Thymus (tissue), 11 donors: ENCODE data around the gene ADA. TPM values are rescaled to one million over a fixed set of nuclear protein-coding genes. Genes with fewer than 3 reads are reported as not detected.
A peak's percentile ranks its signal among the peaks of the same experiment; 100 is the strongest.

Experiments
- DNase-seq, 9 donors: peaks; one replicate each; pipeline ENCODE4 v3.0.0-alpha.2; 2013; ENCODE audit warnings: low spot score in 9 of 9, low read depth in 6 of 9, missing footprints in 1 of 9
- H3K27ac ChIP-seq, 2 donors: one replicate each; pipeline ENCODE4 v1.5.1; 2013; ENCODE audit warnings: control low read depth in 1 of 2, low read depth in 1 of 2, low read length in 1 of 2, mild to moderate bottlenecking in 1 of 2, moderate library complexity in 1 of 2
- H3K27me3 ChIP-seq, 2 donors: one replicate each; pipeline ENCODE4 v1.5.1; 2013; ENCODE audit warnings: low read length in 1 of 2; ENCODE audit not compliant: control insufficient read depth in 2 of 2, insufficient read depth in 1 of 2
- H3K36me3 ChIP-seq, 2 donors: one replicate each; pipeline ENCODE4 v1.5.1; 2013; ENCODE audit warnings: low read length in 1 of 2, mild to moderate bottlenecking in 1 of 2, moderate library complexity in 1 of 2; ENCODE audit not compliant: control insufficient read depth in 2 of 2, insufficient read depth in 2 of 2
- H3K4me1 ChIP-seq, 2 donors: one replicate each; pipeline ENCODE4 v1.5.1; 2013; ENCODE audit warnings: low read length in 2 of 2; ENCODE audit not compliant: control insufficient read depth in 2 of 2, insufficient read depth in 2 of 2
- H3K4me3 ChIP-seq, 2 donors: one replicate each; pipeline ENCODE4 v1.5.1; 2013; ENCODE audit warnings: low read length in 2 of 2, control low read depth in 1 of 2, mild to moderate bottlenecking in 1 of 2
- H3K9me3 ChIP-seq, 2 donors: one replicate each; pipeline ENCODE4 v1.5.1; 2013; ENCODE audit warnings: low read length in 1 of 2, mild to moderate bottlenecking in 1 of 2; ENCODE audit not compliant: control insufficient read depth in 2 of 2, insufficient read depth in 1 of 2
- WGBS: extraction: QIAGEN DNeasy Blood & Tissue Kit; methylation state at CpG from one replicate; pipeline ENCODE4 v1.1.7; 2013; 5-methylcytosine and 5-hydroxymethylcytosine counted together
- polyA plus RNA-seq: library from polyadenylated mRNA; stranded (reverse); fragments of 200-250 nt; gene quantifications from one replicate; pipeline ENCODE4 v1.2.3, GENCODE V29; 2013
- total RNA-seq: library from RNA; stranded (reverse); fragments of 120-200 nt; gene quantifications from one replicate; pipeline ENCODE4 v1.2.4, GENCODE V29; 2013
- donor health status: healthy.

ADA gene
- total and polyA plus RNA-seq, 2 donors = 61.1 to 296 TPM

DNA sequence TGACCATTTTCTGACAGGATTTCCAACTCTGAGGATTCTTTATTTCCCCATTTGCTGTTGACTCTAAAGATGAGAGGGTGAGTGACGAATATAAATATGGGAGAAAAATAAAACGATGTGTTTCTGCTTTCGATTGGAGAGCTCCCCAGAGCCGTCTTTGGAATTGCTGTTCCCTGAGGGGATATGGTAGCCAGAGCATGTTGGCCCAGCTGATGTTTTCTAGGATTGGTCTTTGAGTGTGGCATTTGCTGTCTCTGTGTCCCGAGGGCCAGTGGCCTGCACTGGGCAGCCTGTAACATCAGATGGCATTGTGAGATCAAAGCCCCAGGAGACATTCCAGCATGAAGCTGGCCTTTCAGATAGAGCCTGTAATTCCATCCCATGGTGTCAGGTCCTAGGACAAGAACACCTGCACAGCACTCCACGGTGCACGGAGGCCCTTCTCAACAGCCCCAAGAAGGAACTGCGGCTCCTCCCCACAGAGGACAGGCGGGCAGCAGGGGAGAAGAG lies 42.4 kb downstream of the ADA start:
- Histone ChIP-seq H3K4me3 (no peak overlapping the region), H3K27ac (no peak overlapping the region), H3K9me3 (peaks cover 0 to 5% of the 10 kb centered on the region in 2 donors), H3K36me3 (peaks cover 7 to 18% of the 10 kb centered on the region in 2 donors), H3K27me3 (no peaks in the 10 kb centered on the region), H3K4me1 (peaks cover 6 to 17% of the 10 kb centered on the region in 2 donors)
- WGBS = 91% methylated on average over 9 of the region's 9 CpGs
- no peak for DNase-seq

DNA sequence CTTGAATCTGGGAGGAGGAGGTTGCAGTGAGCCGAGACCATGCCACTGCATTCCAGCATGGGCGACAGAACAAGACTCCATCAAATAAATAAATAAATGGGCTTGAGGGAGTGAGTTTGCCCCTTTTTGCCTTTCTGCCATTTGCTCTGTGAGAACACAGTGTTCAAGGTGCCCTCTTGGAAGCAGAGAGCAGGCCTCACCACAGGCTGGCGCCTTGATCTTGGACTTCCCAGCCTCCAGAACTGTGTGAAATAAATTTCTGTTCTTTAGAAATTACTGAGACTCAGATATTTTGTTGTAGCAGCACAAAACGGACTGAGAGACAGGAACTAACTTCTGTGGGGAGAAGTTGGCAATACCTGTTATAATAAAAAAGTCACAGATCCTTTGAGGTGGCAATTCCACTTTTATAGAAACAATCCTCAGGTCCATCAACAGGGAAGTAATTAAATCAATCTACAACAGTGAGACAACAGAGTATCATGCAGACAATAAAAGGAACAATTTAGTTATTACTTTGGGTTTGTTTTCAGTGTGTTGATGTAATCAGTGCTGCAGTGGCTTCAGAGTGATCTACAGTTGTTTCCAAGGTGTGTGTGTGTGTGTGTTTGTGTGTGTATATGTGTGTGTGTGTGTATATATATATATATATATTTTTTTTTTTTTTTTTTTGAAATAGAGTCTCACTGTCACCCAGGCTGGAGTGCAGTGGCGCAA lies 44.6 kb downstream of the ADA start:
- Histone ChIP-seq H3K4me1 (peaks cover 7 to 20% of the 10 kb centered on the region in 2 donors), H3K4me3 (no peak overlapping the region), H3K27ac (no peak overlapping the region), H3K9me3 (peaks cover 0 to 5% of the 10 kb centered on the region in 2 donors), H3K27me3 (no peaks in the 10 kb centered on the region), H3K36me3 (peaks cover 0 to 2% of the 10 kb centered on the region in 2 donors)
- WGBS = 98% methylated on average over 5 of the region's 5 CpGs
- DNase-seq = no peak

DNA sequence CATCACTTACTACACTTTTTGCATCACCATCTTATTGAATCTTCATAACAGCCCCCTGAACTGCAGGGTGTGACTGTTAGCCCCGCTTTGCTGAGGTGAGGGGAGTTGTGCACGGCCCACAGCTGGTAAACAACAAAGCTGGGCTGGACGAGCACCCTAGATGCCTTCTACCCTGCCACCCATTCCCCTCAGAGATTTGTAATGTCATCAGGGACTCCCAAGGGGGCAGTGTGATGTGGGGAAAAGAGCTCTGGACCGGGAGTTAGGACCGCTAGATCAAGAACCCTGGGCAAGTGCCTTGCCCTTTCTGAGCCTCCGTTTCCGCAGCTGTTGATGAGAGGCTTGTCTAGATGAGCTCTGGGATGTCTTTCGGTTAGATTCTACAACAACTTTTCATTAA lies 48.2 kb downstream of the ADA start:
- no peak overlapping the region for H3K27ac ChIP-seq
- H3K36me3 ChIP-seq = no peaks in the 10 kb centered on the region
- H3K4me1 ChIP-seq = peaks cover 7 to 32% of the 10 kb centered on the region in 2 donors
- peaks cover 0 to 5% of the 10 kb centered on the region in 2 donors for H3K9me3 ChIP-seq
- 97% methylated on average over 8 of the region's 8 CpGs for WGBS
- no peak for DNase-seq
- H3K4me3 ChIP-seq = no peak overlapping the region
- H3K27me3 ChIP-seq = no peaks in the 10 kb centered on the region

DNA sequence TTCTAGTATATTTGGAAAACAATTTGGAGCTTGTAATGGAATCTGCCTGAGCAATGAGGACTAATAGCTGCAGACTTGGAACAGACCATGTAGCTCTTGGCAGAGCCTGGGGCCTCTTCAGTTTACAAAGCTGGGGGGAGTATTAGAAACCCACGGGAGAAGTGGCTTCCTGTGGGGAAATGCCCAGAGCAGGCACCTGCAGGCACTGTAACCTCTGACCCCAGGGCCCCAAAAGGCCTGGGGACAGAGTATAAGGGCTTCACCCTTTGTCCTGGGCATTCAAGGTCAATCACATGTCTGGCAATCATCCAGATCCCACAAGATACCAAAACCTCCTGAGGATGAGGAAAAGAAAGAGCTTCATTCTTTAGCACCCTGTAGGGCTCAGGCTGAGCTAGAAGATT lies 49.7 kb downstream of the ADA start:
- Histone ChIP-seq H3K27me3 (no peaks in the 10 kb centered on the region), H3K9me3 (peaks cover 0 to 4% of the 10 kb centered on the region in 2 donors), H3K27ac (peak overlapping the region; percentile 2 to 83), H3K4me3 (no peak overlapping the region), H3K4me1 (peaks cover 8 to 36% of the 10 kb centered on the region in 2 donors), H3K36me3 (no peaks in the 10 kb centered on the region)
- 5% methylated on average over 1 of the region's 1 CpG for WGBS
- no peak for DNase-seq

DNA sequence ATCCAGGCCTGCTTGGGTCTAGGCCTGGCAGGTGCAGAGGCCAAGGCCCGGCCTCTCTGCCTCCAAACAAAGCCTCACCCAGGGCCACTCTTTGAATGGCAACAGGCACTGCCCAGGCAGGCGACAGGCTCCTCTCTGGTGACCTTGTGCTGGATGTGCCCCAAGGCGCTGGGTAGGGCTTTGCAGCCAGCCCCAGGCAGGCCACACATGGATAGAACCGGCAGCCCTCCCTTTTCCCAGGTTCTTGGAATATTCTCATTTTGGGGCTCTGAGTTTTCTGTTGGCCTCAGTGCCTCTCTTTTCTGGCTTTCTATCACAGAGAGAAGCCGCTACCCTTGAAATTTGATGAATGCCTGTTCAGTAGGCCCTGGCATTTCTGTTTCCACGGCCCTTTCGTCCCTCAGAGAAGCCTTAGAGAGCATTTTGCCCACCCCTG lies 50.2 kb downstream of the ADA start:
- WGBS = 91% methylated on average over 7 of the region's 7 CpGs
- no peak for DNase-seq
- Histone ChIP-seq H3K27ac (peak overlapping the region; percentile 46 to 83), H3K4me3 (no peak overlapping the region), H3K27me3 (no peaks in the 10 kb centered on the region), H3K4me1 (peaks cover 8 to 36% of the 10 kb centered on the region in 2 donors), H3K9me3 (no peaks in the 10 kb centered on the region), H3K36me3 (no peaks in the 10 kb centered on the region)

DNA sequence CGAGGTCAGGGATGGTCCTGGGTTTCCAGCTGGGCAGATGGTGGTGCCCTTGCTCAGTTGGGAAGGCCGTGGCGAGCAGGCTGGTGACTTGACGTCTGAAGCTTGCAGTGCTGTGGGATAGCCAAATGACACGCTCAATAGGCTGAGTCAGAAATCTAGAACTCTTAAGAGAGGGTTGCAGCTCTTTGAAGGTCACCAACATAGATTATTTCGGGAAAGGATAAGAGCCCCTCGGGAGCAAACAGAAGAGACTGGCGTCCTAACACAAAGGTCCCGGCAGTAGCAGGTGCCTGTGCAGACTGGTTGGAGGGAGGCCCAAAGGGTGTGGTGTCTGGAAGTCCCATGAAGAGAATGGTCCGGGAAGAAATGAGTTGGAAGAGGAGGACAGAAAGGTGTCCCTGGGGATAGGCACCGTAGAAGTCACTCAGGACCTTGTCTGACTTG lies 50.7 kb downstream of the ADA start:
- no peaks in the 10 kb centered on the region for H3K27me3 ChIP-seq
- no peaks in the 10 kb centered on the region for H3K36me3 ChIP-seq
- peaks cover 8 to 36% of the 10 kb centered on the region in 2 donors for H3K4me1 ChIP-seq
- H3K9me3 ChIP-seq = no peaks in the 10 kb centered on the region
- DNase-seq = no peak
- 94% methylated on average over 11 of the region's 11 CpGs for WGBS
- H3K4me3 ChIP-seq = no peak overlapping the region
- peak overlapping the region in 1 of 2 donors; percentile 83 for H3K27ac ChIP-seq

DNA sequence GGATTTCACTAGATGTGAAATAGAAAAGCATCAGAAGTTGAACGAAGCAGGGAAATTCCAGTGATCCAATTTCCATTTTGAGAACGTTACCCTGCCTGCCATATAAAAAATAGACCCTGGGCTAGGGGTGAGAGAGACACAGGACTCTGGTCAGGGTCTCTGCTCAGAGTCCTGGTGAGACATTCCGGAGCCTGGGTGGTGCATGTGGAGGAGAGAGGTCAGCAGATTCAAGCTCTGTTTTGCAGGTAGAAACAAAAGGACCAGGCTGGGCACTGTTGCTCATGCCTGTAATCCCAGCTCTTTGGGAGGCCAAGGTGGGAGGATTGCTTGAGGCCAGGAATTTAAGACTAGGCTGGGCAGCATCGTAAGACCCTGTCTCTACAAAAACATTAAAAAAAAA lies 51.2 kb downstream of the ADA start:
- no peaks in the 10 kb centered on the region for H3K27me3 ChIP-seq
- no peaks in the 10 kb centered on the region for H3K36me3 ChIP-seq
- peaks cover 8 to 36% of the 10 kb centered on the region in 2 donors for H3K4me1 ChIP-seq
- 93% methylated on average over 4 of the region's 4 CpGs for WGBS
- peak overlapping the region; percentile 37 to 83 for H3K27ac ChIP-seq
- no peak overlapping the region for H3K4me3 ChIP-seq
- no peak for DNase-seq
- H3K9me3 ChIP-seq = no peaks in the 10 kb centered on the region

DNA sequence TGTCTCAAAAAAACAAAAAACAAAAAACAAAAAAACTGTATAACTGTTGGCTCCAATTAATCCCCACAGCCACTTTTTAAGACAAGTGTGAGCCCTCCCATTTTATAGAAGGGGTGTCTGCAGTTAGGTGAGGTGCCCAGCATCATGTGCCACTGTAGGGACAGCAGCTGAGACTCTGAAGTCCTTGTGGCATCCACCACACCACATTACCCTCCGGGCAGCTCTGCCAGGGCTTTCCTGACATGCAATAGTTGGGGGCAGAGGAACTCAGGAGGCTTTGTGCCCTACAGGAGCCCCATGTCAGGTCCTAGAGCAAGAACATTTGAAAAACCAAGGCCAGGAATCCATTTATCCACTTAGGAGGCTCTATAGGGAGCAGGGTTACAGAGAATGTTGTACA lies 51.8 kb downstream of the ADA start:
- 88% methylated on average over 1 of the region's 1 CpG for WGBS
- H3K4me1 ChIP-seq = peaks cover 8 to 36% of the 10 kb centered on the region in 2 donors
- no peak for DNase-seq
- no peaks in the 10 kb centered on the region for H3K36me3 ChIP-seq
- no peak overlapping the region for H3K4me3 ChIP-seq
- H3K27ac ChIP-seq = peak overlapping the region; percentile 46 to 83
- no peaks in the 10 kb centered on the region for H3K9me3 ChIP-seq
- no peaks in the 10 kb centered on the region for H3K27me3 ChIP-seq

DNA sequence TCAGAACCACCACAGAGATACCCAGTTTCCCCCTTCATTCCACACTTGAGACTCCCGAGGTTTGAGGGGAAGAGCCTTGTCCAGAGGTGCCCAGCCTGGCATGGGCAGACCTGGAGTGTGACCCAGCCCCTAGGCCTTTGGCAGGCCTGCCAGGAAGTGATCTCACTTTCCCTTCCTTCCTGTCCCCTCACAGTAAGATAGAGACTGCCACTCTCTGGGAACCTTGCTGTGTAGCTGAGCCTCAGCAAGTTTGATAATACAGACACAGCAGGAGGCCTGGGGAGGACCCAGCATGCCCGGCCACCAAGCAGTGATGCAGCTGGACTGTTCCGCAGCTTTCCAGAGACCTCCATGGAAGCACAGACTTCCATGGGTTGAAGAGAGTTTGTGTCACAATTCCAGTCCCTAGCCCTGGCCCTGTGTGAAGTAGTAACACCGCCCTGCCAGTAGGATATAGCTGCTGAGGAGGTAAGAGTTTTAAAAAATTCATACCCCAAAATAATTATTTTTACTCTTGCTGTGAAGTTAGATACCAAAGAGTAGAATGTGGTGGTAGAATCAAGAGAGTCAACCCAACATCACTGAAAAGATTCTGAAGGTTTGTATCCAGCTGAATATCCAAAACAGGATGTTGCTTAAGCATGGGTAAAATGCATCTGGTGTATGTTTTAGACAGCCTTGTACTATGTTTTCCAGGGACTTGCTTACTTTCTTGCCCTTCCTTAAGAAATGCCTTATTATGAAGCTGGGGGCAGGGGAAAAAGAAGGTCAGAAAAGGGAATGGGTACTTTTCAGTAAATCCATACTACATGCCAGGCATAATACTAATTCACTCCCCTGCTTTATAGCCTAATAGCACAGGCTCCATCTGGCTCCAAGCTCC lies 52.8 kb downstream of the ADA start:
- Histone ChIP-seq H3K27ac (peak overlapping the region; percentile 32 to 36), H3K9me3 (no peaks in the 10 kb centered on the region), H3K4me1 (peaks cover 8 to 41% of the 10 kb centered on the region in 2 donors), H3K36me3 (no peaks in the 10 kb centered on the region), H3K27me3 (no peaks in the 10 kb centered on the region), H3K4me3 (peak overlapping the region in 1 of 2 donors; percentile 12)
- DNase-seq = peak in 1 of 9 donors; percentile 53
- 72% methylated on average over 4 of the region's 4 CpGs for WGBS
